Esophagus squamous epithelium (tissue), 4 donors: ENCODE data around the gene TTC21A.

Experiments
- CTCF ChIP-seq, 6 experiments: fragments of 450-650 bp in 4 of 6; fragments of 200-600 bp in 2 of 6; sonication (generic) in 2 of 6; IDR thresholded peaks; one replicate each; pipeline ENCODE4 v1.5.1; 2016 to 2019; ENCODE audit warnings: antibody characterized with exemption in 6 of 6, mild to moderate bottlenecking in 4 of 6, moderate library complexity in 4 of 6
- POLR2A ChIP-seq, 4 donors: fragments of 450-650 bp; IDR thresholded peaks; one replicate each; pipeline ENCODE4 v1.6.1; 2017; ENCODE audit warnings: antibody characterized with exemption in 4 of 4, mild to moderate bottlenecking in 4 of 4, moderate library complexity in 3 of 4

GRCh38 chr3:39088889-39089288, 18.6 kb upstream of the TTC21A start:
- TF ChIP-seq POLR2A (IDR thresholded peaks at IDR 0.05) (no peak), CTCF (IDR thresholded peaks at IDR 0.05) (no peak)
